GM12873 (cell line): ENCODE data around the gene WDR27.

Source experiments
- TF ChIP-seq, protein P1 (sequence below): IDR thresholded peaks from 2 replicates; pipeline ENCODE4 v1.5.1; 2012; ENCODE audit warnings: low read depth, mild to moderate bottlenecking, moderate library complexity, low read length, control low read depth; ENCODE audit not compliant: insufficient read depth; ENCODE audit errors: missing control alignments

WDR27 gene

GRCh38 chr6:169571123-169571962, 130.5 kb downstream of the WDR27 start:
- TF ChIP-seq, protein P1, sequence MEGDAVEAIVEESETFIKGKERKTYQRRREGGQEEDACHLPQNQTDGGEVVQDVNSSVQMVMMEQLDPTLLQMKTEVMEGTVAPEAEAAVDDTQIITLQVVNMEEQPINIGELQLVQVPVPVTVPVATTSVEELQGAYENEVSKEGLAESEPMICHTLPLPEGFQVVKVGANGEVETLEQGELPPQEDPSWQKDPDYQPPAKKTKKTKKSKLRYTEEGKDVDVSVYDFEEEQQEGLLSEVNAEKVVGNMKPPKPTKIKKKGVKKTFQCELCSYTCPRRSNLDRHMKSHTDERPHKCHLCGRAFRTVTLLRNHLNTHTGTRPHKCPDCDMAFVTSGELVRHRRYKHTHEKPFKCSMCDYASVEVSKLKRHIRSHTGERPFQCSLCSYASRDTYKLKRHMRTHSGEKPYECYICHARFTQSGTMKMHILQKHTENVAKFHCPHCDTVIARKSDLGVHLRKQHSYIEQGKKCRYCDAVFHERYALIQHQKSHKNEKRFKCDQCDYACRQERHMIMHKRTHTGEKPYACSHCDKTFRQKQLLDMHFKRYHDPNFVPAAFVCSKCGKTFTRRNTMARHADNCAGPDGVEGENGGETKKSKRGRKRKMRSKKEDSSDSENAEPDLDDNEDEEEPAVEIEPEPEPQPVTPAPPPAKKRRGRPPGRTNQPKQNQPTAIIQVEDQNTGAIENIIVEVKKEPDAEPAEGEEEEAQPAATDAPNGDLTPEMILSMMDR, result no peak

DNA sequence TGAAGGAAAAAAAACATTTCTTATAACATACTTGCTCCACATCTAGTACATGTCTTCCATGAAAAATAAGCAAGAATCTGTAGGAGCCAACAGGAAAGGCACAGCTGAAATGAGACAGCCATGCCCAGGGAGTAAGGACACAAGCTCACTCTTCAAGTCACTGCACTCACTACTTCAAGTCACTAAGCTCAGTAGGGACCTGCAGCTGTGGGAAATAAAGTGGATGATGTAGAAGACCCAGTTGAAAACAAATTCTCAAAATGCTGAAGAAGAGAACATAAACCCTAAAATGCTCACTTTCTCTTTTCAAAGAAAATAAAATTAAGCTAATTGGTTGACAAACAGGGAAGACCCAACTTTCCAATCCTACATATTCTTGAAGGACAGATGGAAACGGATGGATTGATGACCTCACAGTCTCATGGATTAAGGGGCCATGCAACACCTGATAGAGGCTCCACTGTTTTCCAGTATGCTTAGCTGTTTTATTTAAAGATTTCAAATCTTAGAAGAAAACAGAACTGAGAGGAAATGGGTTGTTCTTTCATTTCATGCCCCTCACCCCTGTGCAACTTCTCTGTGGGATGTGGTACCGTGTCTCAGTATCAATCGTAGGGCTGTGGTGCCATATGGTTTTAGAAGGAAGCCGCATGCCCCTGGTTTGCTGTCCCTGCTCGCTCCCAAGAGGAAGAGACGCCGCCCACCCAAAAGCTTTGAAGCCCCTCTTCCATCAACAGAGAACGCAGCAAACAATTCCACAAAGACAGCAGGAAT, 133.3 kb downstream of the WDR27 start:
- TF ChIP-seq, protein P1, result no peak

DNA sequence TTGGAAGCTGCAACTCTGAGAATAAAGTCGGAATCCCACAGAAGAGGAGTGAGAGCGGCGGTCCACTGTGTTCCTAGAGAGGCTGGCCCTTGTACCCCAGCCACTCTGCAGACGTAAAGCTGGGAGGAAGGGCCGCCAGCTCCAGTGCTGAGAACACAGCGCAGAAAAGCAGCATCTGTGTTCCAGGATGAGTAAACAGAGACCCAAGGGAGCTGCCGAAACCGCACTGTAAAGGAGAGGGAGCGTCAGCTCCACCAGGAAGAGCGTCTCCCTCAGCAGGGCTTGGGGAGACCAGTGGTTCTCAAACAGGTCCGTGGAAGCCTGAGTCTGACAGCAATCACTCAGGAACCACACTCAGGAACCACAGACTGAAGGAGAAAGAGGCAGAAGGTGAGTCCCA, 134.0 kb downstream of the WDR27 start:
- TF ChIP-seq, protein P1, result no peak

- TF ChIP-seq, protein P1, result no peak
Observed at GRCh38 chr6:169566961-169567750, 134.7 kb downstream of the WDR27 start.

- TF ChIP-seq, protein P1, result no peak
Observed at GRCh38 chr6:169566319-169566718, 135.5 kb downstream of the WDR27 start.

- TF ChIP-seq, protein P1, result no peak
Observed at GRCh38 chr6:169564453-169565240, 137.2 kb downstream of the WDR27 start.
